Aorta (tissue), 5 donors: ENCODE measurements around the gene SYNDIG1. TPM values are rescaled to one million over a fixed set of nuclear protein-coding genes. Genes with fewer than 3 reads are reported as not detected.

Experiments used
- ATAC-seq: fragments of 200-7000 bp; cut with Tn5 transposase; one replicate; pipeline ENCODE4 v1.9.1; 2022; ENCODE audit warnings: moderate library complexity; ENCODE audit not compliant: low FRiP score
- DNase-seq, 2 donors: peaks; one replicate each; pipeline ENCODE4 v3.0.0-alpha.2; 2020
- H3K27ac ChIP-seq, 2 donors: one replicate each; pipeline ENCODE4 v1.5.1; 2013; ENCODE audit warnings: low read length in 2 of 2, mild to moderate bottlenecking in 2 of 2, moderate library complexity in 2 of 2, control low read depth in 1 of 2, inconsistent platforms in 1 of 2, low read depth in 1 of 2
- H3K27me3 ChIP-seq, 2 donors: one replicate each; pipeline ENCODE4 v1.6.1; 2013; ENCODE audit warnings: control low read depth in 1 of 2, low read length in 1 of 2, mild to moderate bottlenecking in 1 of 2, moderate library complexity in 1 of 2; ENCODE audit not compliant: insufficient read depth in 2 of 2, control insufficient read depth in 1 of 2
- H3K36me3 ChIP-seq, 2 donors: one replicate each; pipeline ENCODE4 v1.6.1; 2013; ENCODE audit warnings: control low read depth in 1 of 2, low read length in 1 of 2, mild to moderate bottlenecking in 1 of 2; ENCODE audit not compliant: insufficient read depth in 2 of 2, control insufficient read depth in 1 of 2
- H3K4me1 ChIP-seq, 2 donors: one replicate each; pipeline ENCODE4 v1.6.1; 2013; ENCODE audit warnings: low read length in 2 of 2, control low read depth in 1 of 2, mild to moderate bottlenecking in 1 of 2, moderate library complexity in 1 of 2; ENCODE audit not compliant: insufficient read depth in 2 of 2, control insufficient read depth in 1 of 2
- H3K4me3 ChIP-seq, 2 donors: one replicate each; pipeline ENCODE4 v1.5.1; 2013; ENCODE audit warnings: low read length in 2 of 2, control low read depth in 1 of 2, mild to moderate bottlenecking in 1 of 2
- H3K9me3 ChIP-seq: one replicate; pipeline ENCODE4 v1.6.1; 2013; ENCODE audit warnings: mild to moderate bottlenecking, low read length; ENCODE audit not compliant: control insufficient read depth
- WGBS, 2 donors: extraction: QIAGEN DNeasy Blood & Tissue Kit; methylation state at CpG; one replicate each; pipeline ENCODE4 v1.1.7; 2013; 5-methylcytosine and 5-hydroxymethylcytosine counted together
- intact Hi-C, 2 donors: fragments of 100-400 bp; cut with DNase I; formaldehyde crosslinking; loops; one replicate each; pipeline versions ENCODE4 v1.14.2 to v1.15.0; 2022
- polyA plus RNA-seq, 2 donors: library from polyadenylated mRNA; stranded (reverse); fragments of 200-250 nt; gene quantifications; one replicate each; pipeline ENCODE4 v1.2.3, GENCODE V29; 2013
- total RNA-seq, 2 donors: library from RNA; stranded (reverse); fragmentation: NEBNext Ultra II Directional; extraction: Animal tissue kit (Norgen Biotek cat#: 25700); gene quantifications; one replicate each; pipeline ENCODE4 v1.2.1, GENCODE V29; 2021
- donor health status: healthy with polysubstance abuse.
- donor health status: Bipolar disorder and iron deficiency.
- donor health status: DM: no; HTN: no; CAD: no.
- donor health status: DM: no; HTN: no; CAD: no.
- donor health status: DM: yes; HTN: yes; CAD: no.

SYNDIG1 gene
- total and polyA plus RNA-seq, 4 donors: 1.2 to 6.2 (median 2.9) TPM

- ATAC-seq (no peak), DNase-seq (no peak)
- intact Hi-C loops: no loop called here
- H3K36me3 ChIP-seq: no peaks in the 10 kb centered on the region
- H3K4me1 ChIP-seq: no peaks in the 10 kb centered on the region
- H3K4me3 ChIP-seq: no peak overlapping the region
- peaks cover 2% of the 10 kb centered on the region for H3K9me3 ChIP-seq
- no peak overlapping the region for H3K27ac ChIP-seq
- WGBS, 2 donors: 94% methylated on average over 2 of the region's 2 CpGs
- H3K27me3 ChIP-seq: no peaks in the 10 kb centered on the region
These were observed 179.5 kb downstream of the SYNDIG1 start for GRCh38 chr20:24648919-24649318.

- no peaks in the 10 kb centered on the region for H3K9me3 ChIP-seq
- WGBS, 2 donors: 7 to 8% methylated on average over 11 of the region's 11 CpGs
- DNase-seq: no peak
- peak; percentile 64 for ATAC-seq
- H3K36me3 ChIP-seq: no peaks in the 10 kb centered on the region
- no peak overlapping the region for H3K4me3 ChIP-seq
- H3K27me3 ChIP-seq: no peaks in the 10 kb centered on the region
- H3K4me1 ChIP-seq: no peaks in the 10 kb centered on the region
- intact Hi-C loops: loop anchor here in 1 of 2 donors (10.0 kb wide), 2 partner anchors 145 to 235 kb away; no protein-coding TSS in a partner anchor
- peak overlapping the region in 1 of 2 donors; percentile 18 for H3K27ac ChIP-seq
These were observed 180.5 kb downstream of the SYNDIG1 start for GRCh38 chr20:24649787-24650490.

- ATAC-seq (no peak), DNase-seq (no peak)
- no peaks in the 10 kb centered on the region for H3K27me3 ChIP-seq
- H3K9me3 ChIP-seq: no peaks in the 10 kb centered on the region
- H3K4me3 ChIP-seq: no peak overlapping the region
- H3K4me1 ChIP-seq: no peaks in the 10 kb centered on the region
- no peaks in the 10 kb centered on the region for H3K36me3 ChIP-seq
- H3K27ac ChIP-seq: no peak overlapping the region
- 78 to 79% methylated on average over 7 of the region's 7 CpGs for WGBS, 2 donors
- intact Hi-C loops: loop anchor here in 1 of 2 donors (10.0 kb wide), 2 partner anchors 147 to 237 kb away; no protein-coding TSS in a partner anchor
These were observed 181.9 kb downstream of the SYNDIG1 start for GRCh38 chr20:24651171-24651975.

GRCh38 chr20:24651976-24652345, 182.5 kb downstream of the SYNDIG1 start:
- ATAC-seq: no peak
- Histone ChIP-seq H3K4me3 (no peak overlapping the region), H3K27ac (no peak overlapping the region), H3K36me3 (no peaks in the 10 kb centered on the region), H3K4me1 (no peaks in the 10 kb centered on the region), H3K9me3 (no peaks in the 10 kb centered on the region), H3K27me3 (no peaks in the 10 kb centered on the region)
- no peak for DNase-seq
- 94 to 96% methylated on average over 4 of the region's 4 CpGs for WGBS, 2 donors
- intact Hi-C loops: loop anchor here in 1 of 2 donors (10.0 kb wide), 2 partner anchors 147 to 237 kb away; no protein-coding TSS in a partner anchor

DNA sequence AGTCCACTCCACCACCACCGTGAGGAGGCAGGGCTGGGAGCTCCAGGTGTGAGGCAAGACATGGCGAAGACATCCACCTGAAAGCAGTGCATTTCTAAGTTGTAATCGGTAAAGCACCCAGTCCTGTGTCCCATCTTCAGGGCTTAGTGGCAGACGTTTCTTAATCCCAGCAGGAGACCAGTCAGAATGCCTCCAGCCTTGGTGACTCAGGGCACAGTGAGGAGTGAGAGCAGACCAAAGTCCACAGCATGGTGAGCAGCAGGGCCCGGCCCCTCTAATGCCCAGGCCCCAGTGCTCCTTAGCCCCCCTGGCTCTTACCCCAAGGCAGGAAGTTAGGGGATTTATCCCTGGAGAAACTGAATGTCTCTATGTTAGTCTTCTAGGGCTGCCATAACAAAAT, 183.9 kb downstream of the SYNDIG1 start:
- 87 to 91% methylated on average over 5 of the region's 5 CpGs for WGBS, 2 donors
- H3K9me3 ChIP-seq: no peaks in the 10 kb centered on the region
- no peak for DNase-seq
- intact Hi-C loops: loop anchor here in 1 of 2 donors (10.0 kb wide), 2 partner anchors 149 to 239 kb away; no protein-coding TSS in a partner anchor
- H3K27ac ChIP-seq: no peak overlapping the region
- no peak overlapping the region for H3K4me3 ChIP-seq
- H3K4me1 ChIP-seq: no peaks in the 10 kb centered on the region
- H3K27me3 ChIP-seq: no peaks in the 10 kb centered on the region
- no peak for ATAC-seq
- no peaks in the 10 kb centered on the region for H3K36me3 ChIP-seq

- DNase-seq: no peak
- Histone ChIP-seq H3K27ac (no peak overlapping the region), H3K4me3 (no peak overlapping the region), H3K9me3 (no peaks in the 10 kb centered on the region), H3K4me1 (no peaks in the 10 kb centered on the region), H3K36me3 (no peaks in the 10 kb centered on the region), H3K27me3 (no peaks in the 10 kb centered on the region)
- WGBS, 2 donors: 67 to 85% methylated on average over 1 of the region's 1 CpG
- ATAC-seq: no peak
- intact Hi-C loops: loop anchor here in 1 of 2 donors (10.0 kb wide), 2 partner anchors 150 to 240 kb away; no protein-coding TSS in a partner anchor
These were observed 185.0 kb downstream of the SYNDIG1 start for GRCh38 chr20:24654425-24654824.

- Histone ChIP-seq H3K27me3 (no peaks in the 10 kb centered on the region), H3K4me1 (no peaks in the 10 kb centered on the region), H3K9me3 (no peaks in the 10 kb centered on the region), H3K4me3 (no peak overlapping the region), H3K27ac (no peak overlapping the region), H3K36me3 (no peaks in the 10 kb centered on the region)
- intact Hi-C loops: loop anchor here in 1 of 2 donors (10.0 kb wide), 2 partner anchors 152 to 242 kb away; no protein-coding TSS in a partner anchor
- ATAC-seq (no peak), DNase-seq (no peak)
- 93 to 97% methylated on average over 12 of the region's 12 CpGs for WGBS, 2 donors
These were observed 187.0 kb downstream of the SYNDIG1 start for GRCh38 chr20:24656391-24656790.

GRCh38 chr20:24657196-24657595, 187.8 kb downstream of the SYNDIG1 start:
- H3K27me3 ChIP-seq: no peaks in the 10 kb centered on the region
- H3K27ac ChIP-seq: no peak overlapping the region
- DNase-seq (peak; percentile 70 to 85), ATAC-seq (peak; percentile 51)
- no peaks in the 10 kb centered on the region for H3K36me3 ChIP-seq
- H3K4me3 ChIP-seq: no peak overlapping the region
- no peaks in the 10 kb centered on the region for H3K9me3 ChIP-seq
- intact Hi-C loops: loop anchor here in 1 of 2 donors (10.0 kb wide), 2 partner anchors 152 to 242 kb away; no protein-coding TSS in a partner anchor
- no peaks in the 10 kb centered on the region for H3K4me1 ChIP-seq
- WGBS, 2 donors: 31 to 39% methylated on average over 8 of the region's 8 CpGs
